Measurements from ENCODE around the gene TIMM22.

Gene TIMM22

GRCh38 chr17:1022278-1023024 is 25.5 kb downstream of the TIMM22 start:
- DNase-seq (ENCODE audit: low read depth): no peak

GRCh38 chr17:1024076-1024475 is 27.1 kb downstream of the TIMM22 start:
- DNase-seq (ENCODE audit: low read depth): no peak

GRCh38 chr17:1025733-1026598 is 29.0 kb downstream of the TIMM22 start:
- no peak for DNase-seq (ENCODE audit: low read depth)

- no peak for DNase-seq (ENCODE audit: low read depth)
These were observed 29.7 kb downstream of the TIMM22 start for GRCh38 chr17:1026599-1026975.

- DNase-seq (ENCODE audit: low read depth): no peak
These were observed 30.1 kb downstream of the TIMM22 start for GRCh38 chr17:1027044-1027443.

GRCh38 chr17:1029196-1029921 is 32.4 kb downstream of the TIMM22 start:
- DNase-seq (ENCODE audit: low read depth): no peak

- no peak for DNase-seq (ENCODE audit: low read depth)
These were observed 33.2 kb downstream of the TIMM22 start for GRCh38 chr17:1029922-1030644.

- DNase-seq (ENCODE audit: low read depth): no peak
These were observed 34.0 kb downstream of the TIMM22 start for GRCh38 chr17:1030684-1031532.

GRCh38 chr17:1031711-1032110 is 34.8 kb downstream of the TIMM22 start:
- no peak for DNase-seq (ENCODE audit: low read depth)

GRCh38 chr17:1032391-1032790 is 35.5 kb downstream of the TIMM22 start:
- DNase-seq (ENCODE audit: low read depth): no peak

GRCh38 chr17:1033503-1033902 is 36.6 kb downstream of the TIMM22 start:
- DNase-seq (ENCODE audit: low read depth): no peak

- no peak for DNase-seq (ENCODE audit: low read depth)
These were observed 37.8 kb downstream of the TIMM22 start for GRCh38 chr17:1034652-1035210.

- DNase-seq (ENCODE audit: low read depth): no peak
These were observed 38.7 kb downstream of the TIMM22 start for GRCh38 chr17:1035546-1036170.

- no peak for DNase-seq (ENCODE audit: low read depth)
These were observed 39.4 kb downstream of the TIMM22 start for GRCh38 chr17:1036171-1036844.

GRCh38 chr17:1036845-1037237 is 39.9 kb downstream of the TIMM22 start:
- no peak for DNase-seq (ENCODE audit: low read depth)

GRCh38 chr17:1037238-1037879 is 40.4 kb downstream of the TIMM22 start:
- no peak for DNase-seq (ENCODE audit: low read depth)

- DNase-seq (ENCODE audit: low read depth): no peak
These were observed 41.7 kb downstream of the TIMM22 start for GRCh38 chr17:1038459-1039122.

- no peak for DNase-seq (ENCODE audit: low read depth)
These were observed 42.2 kb downstream of the TIMM22 start for GRCh38 chr17:1039123-1039507.
